HK-2 (cell line): ENCODE data around the gene BST2.

Source experiments
- DNase-seq: peaks from one replicate; pipeline ENCODE4 v3.0.0-alpha.2; 2018; ENCODE audit not compliant: unreplicated experiment

BST2 gene, protein sequence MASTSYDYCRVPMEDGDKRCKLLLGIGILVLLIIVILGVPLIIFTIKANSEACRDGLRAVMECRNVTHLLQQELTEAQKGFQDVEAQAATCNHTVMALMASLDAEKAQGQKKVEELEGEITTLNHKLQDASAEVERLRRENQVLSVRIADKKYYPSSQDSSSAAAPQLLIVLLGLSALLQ

DNA sequence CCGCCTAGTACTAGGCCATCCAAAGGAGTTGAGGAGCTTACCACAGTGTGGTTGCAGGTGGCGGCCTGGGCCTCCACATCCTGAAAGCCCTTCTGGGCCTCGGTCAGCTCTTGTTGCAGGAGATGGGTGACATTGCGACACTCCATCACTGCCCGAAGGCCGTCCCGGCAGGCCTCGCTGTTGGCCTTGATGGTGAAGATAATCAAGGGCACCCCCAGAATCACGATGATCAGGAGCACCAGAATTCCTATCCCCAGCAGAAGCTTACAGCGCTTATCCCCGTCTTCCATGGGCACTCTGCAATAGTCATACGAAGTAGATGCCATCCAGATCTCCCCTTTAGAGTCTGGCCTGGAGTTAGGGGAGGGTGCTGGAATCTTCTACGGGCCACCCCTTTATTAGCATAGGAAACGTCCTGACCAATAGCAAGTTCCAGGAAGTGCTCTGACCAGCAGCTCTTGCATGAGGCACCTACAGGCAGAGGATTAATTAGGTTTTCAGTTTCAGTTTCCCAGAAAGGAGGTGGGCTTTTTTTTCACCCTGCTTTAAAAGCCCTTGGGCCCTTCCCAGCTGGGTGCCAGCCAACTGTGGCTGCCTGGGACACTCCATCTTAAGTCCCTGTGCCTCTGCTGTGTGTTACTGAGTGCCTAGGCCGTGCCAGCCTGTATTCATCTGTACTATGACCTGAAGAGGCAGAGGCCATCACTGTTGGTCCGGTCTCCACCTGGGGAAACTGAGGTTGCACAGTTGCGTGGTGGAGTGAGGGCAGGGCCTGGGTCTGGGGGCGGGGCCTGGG lies at the start of gene BST2:
BST2 (minus strand) TSS at position 381 of the 796 bp plus-strand sequence; CDS start at position 326, 55 bp downstream.
- peak; percentile 66 for DNase-seq

DNA sequence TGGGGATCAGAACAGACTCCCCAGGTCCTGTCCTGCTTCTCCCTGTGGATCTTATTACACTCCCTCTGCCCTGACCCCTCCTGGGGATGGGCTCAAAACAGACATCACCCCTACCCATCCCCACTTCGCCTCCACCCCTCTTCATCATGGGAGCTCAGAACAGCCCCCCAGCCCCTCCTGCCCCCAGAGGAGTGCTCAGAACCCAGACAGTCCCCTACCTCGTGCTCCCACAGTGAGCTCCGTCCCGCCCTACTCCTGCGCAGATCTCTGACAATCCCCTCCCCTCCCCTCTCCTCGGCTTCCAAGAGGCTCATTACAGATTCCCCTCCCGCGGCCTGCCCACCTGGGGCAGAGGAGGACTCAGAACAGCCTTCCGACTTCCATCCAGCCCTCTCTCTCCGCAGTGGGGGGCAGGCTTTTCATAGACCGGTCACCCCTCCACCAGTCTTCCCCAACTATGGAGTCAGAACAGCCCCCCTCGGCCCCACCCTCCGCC lies 49.2 kb upstream of the BST2 start:
- DNase-seq: no peak

DNA sequence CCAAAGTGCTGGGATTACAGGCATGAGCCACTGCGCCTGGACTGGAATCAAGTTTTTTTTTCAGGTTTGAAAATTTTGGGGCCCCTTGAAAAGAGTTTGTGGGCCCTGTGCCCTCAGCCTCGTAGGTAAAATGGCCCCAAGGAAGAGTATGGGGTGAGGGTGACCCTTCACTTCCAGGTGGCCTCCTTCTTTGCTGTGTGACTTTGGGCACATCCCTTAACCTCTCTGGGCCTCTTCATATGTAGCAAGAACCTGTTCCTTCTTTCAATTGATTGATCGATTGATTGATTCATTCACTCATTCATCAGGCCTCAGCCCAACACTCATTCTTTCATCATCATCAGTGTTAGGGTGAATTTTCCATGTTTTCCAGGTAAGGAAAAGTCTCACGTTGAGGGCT lies 46.4 kb upstream of the BST2 start:
- no peak for DNase-seq

DNA sequence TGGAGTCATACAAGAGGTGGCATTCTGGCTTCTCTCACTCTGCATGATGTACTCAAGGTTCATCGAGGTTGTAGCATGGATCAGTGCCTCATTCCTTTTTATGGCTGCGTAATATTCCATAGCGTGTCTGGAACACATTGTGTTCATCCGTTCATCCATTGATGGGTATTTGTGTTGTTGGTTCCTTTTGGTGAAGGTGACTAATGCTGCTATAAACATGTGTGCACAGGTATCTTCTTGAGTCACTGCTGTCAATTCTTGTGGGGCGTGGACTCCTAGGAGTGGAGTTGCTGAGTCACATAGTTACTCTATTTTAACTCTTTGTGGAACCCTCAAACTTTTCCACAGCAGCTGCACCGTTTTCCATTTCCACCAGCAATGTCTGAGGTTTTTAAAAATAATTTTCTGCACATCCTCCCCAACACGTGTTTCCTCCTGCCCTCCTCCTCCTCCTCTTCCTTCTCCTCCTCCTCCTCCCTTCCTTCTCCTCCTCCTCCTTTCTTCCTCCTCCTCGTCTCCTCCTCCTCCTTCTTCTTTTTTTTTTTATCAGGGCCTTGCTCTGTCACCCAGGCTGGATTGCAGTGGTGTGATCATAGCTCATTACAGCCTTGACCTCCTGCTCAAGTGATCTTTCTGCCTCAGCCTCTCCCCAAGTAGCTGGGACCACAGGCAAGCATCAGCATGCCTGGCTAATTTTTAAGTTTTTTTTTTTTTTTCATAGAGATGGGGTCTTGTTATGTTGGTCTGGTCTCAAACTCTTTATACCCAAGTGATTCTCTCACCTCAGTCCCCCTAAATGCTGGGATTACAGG lies 45.0 kb upstream of the BST2 start:
- peak; percentile 32 for DNase-seq

DNA sequence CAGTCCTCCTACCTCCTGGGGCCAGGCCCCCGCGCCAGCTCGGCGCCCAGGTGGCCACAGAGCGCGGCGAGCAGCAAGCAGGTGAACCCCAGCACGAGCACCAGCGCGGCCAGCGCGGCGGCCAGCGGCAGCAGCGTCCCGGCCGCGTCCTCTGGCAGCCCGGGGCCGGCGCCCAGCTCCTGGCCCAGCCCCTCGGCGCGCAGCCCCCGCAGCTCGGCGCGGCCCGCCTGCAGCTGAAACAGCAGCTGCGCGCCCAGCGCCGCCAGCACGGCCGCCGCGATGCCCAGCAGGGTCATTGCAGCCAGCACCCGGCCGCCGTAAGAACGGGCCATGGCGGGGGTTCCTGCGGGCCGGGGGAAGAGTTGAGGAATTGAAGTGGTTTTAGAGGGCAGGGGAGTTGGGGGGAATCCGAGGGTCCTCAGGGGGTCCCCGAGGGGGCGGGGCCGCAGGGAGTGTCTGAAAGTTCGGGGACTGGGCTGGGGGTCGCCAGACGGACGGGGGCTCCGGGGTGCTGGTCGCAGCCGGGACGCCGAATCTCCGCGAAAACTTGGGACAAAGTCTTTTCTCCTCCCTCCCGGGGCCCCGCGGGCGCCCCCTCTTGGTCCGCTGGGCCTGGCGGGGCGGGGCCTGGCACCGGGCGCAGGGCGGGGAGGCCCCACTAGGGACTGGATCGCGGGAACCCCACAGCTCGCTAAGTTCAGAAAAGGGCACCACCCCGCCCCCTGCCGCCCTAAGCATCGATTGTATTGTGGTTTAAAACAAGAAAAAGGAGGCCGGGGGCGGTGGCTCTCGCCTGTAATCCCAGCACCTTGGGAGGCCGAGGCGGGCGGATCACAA lies 42.9 kb upstream of the BST2 start, which contains the start of gene TMEM221:
TMEM221 (minus strand) TSS at position 538 of the 837 bp plus-strand sequence; CDS start at position 332, 206 bp downstream.
- DNase-seq: peak; percentile 51

DNA sequence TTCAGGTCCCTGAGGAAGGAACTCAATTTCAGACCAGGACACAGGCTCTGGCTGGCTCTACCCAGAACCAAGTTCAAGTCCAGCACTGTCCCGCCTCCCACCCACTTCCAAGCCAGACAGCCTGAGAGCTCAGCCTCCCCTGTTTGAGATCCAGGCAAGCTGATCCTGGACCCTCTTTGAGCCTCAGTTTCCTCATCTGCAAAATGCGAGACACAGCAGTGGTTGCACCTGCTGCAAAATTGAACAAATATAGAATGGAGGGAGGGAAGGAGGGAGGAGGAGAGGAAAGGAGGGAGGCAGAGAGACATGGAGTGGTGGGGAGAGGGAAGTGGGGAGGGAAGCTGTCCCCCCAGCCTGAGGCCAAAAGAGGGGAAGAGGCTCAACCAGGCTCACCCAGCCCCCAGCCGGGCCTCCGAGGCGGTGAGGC lies 42.3 kb upstream of the BST2 start:
- no peak for DNase-seq

DNA sequence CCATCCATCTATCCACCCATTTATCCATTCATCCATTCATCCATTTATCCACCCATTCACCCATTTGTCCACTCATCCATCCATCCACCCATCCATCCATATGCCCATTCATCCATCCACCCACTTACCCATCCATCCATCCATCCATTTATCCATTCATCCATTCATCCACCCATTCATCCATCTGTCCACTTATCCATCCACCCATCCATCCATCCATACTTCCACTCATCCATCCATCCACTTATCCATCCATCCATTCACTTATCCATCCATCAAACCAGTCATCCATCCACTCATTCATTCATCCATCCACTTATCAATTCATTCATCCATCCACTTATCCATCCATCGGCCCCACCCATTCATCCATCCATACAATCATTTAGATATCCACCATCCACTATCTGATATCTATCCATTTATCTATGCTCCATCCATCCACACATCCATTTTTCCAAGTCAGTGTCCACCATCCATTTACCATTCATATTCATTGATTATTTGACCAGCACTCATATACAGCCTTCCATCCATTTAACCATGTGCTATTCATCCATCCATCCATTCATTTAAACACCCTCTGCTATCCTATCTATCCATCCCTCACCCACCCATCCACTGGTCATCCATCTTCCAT lies 40.2 kb upstream of the BST2 start:
- DNase-seq: no peak

DNA sequence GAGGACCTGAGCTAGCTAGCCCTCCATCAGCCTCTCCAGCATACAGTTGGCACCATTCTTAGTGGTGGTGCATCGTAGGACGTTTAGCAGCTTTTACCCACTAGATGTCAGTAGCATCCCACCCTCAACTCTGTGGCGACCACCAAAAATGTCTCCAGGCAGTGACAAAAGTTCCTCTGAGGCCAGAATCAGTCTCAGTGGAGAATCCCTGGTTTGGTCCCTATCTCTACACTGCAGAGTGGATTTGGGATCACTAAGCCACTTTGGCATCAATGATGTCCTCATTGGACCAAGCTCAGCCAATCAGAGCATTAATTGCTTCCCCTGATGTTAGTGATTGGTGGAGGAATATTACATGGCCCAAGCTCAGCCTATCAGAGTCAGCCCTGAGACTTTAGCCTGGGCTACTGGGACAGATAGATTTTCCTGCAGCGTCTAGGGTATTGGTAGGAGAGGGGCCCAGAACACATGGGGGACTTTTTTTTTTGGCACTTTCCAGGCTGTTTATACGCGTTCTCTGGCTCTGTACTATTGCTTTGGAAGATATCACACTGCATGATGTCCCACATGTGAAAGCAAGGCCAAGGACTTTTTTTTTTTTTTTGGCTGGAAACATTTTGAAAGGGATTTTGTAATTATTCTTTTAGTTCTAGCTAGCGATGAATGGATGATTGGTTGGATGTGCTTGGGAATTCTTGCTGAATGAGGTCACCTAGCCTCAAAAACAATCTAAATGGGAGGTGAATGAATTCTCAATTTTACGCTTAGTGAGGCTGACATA lies 36.0 kb upstream of the BST2 start:
- no peak for DNase-seq

DNA sequence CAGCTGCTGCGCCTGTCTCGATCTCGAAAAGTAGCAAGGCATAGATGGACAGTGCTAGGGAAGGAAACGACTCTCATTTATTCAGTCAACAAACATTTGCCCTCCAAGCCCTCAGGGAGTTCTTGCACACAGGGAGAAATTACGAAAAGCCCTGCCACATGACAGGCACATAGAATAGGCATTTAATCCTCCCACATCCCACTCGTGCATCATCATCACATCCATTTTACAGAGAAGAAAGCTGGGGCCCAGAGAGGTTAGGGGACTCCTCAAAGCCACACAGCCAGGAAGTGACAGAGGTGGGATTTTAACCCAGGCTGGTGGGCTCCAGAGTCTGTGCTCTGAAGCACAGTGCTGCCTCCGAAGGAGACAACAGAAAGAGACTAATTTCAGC lies 31.4 kb upstream of the BST2 start:
- DNase-seq: no peak

DNA sequence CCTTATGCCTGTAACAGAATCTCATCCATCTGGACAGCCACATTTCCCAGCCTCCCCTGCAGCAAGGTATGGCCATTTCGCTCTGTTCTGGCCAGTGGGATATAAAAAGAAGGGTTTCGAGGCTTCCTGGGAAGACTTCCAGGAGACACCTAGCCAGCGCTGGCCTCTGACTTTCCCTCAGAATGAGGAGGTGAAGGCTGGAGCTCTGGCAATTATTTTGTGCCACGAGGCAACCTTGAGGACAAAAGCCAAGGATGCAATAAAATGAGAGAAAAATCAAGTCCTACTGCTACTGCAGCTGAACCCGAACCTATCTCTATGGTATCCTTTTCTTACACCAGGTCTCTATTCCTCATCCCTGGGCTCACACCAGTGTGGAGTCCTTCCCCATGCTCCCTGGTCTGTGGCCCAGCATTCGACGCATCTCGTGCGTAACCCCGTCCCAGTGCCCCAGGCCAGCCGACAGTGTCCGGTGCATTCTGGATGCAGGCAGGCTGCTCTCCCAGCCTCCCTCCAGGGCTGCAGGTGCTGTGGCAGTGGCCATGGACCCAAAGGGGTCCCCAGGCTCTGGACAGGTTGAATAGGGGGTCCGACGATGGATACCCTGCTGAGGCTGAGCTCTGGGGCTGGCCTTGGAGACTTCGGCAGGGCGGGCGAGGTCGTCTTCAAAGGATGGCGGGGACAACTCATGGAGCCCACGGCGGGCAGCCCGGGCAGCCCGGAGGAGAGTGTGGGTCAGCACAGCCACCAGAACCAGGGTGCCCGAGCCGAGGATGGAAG lies 30.9 kb upstream of the BST2 start:
- DNase-seq: no peak

DNA sequence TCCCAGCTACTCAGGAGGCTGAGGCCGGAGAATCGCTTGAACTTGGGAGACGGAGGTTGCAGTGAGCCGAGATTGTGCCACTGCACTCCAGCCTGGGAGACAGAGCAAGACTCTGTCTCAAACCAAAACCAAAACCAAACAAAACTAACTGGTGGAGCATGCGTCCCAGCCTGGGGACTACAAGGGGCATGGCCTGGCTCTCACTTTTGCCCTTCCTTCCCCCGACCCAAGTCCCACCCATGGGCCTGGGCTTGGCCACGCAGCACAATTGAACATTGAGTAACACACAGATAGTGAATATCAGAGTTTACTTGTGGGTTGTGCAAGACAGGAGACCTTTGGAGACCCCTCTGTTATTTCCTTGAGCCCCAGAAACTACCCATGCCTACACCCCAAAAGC lies 29.8 kb upstream of the BST2 start:
- DNase-seq: no peak

DNA sequence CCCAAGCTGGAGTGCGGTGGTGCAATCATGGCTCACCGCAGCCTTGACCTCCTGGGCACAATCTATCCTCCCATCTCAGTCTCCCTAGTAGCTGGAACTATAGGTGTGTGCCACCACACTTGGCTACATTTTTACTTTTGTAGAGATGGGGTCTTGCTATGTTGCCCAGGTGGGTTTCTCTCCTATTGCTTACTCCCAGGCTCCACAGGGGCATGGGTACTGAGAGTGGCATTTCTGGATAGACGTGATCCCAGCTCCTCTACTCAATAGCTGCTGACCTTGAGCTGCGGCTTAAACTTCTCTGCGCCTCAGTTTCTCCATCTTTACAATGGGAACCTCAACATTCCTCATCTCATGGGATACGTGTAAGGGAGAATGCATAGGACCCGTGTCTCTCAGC lies 26.0 kb upstream of the BST2 start:
- DNase-seq: no peak

DNA sequence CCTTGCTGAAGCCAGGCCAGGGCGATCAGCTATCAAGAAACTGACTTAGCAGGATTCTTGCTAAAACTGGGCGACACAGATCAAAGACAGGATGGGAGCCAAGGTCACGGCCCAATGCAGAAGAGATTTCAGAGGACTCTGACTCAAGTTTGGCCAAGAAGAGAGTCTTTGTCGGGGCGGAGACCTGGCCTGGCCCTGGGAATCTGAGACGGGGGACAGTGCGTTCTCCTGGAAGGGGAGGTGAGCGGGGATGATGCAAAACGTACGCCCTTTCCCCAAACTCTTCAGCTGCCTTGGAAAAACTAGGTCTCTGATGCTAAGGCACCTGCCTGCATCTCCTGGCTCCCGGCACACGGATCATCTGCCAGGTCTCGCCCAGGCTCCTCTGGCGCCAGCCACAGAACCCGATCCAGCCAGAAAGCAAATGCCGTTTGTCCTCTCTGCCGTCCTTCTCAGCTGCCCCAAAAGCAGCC lies 24.2 kb upstream of the BST2 start:
- no peak for DNase-seq

DNA sequence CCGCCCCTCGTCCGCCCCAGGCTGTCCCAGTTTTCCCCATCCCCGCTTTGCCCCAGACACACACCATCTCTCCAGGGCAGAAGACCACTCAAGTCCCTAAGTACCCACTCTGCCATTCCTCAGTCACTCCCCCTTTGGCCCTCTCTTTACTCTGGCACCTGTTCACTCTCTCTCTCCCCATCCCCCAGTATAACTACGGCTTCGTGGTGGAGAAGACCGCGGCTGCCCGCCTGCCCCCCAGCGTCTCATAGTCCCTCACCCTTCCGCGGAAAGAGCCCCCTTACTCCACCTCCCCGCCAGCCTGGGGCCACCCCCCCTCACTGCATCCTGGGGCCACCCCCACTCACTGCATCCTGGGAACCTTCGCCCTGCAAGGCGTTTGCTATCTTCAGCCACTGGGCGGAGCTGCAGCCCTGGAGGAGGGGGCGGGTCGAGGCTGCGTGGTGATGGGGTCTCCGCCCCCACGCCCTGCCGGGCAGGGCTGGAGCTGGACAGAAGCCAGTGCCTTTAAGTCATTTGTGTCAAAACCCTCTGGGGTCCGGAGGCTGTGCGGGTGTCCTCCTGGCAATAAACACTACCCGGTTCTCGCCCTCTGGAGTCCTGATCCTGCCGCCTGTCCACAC lies 19.4 kb upstream of the BST2 start:
- no peak for DNase-seq

DNA sequence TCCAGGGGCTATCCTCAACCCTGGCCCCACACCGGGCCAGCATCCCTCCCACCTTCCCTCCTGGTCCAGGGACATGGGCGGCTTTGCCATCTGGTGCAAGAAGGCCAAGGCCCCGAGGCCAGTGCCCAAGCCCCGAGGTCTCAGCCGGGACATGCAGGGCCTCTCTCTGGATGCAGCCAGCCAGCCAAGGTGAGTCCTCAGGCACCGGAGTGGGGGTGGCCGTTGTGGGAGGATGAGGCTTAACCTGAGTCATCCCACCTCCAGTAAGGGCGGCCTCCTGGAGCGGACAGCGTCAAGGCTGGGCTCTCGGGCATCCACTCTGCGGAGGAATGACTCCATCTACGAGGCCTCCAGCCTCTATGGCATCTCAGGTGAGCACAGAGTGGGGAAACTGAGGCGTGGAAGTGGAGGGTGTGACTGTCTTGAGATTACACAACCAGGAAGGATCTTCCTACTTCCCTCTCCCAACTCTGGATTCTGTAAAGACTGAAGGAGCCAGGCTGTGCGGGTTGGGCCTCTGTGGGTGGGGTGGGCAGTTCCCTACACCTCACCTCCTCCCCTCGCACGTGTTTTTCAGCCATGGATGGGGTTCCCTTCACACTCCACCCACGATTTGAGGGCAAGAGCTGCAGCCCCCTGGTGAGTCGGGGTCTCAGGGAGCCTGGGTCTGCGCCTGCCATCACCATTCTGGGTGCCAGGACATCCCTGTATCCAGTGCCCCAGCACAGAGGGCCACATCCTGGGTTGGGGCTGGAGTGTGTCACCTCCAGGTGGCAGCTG lies 18.2 kb upstream of the BST2 start:
- no peak for DNase-seq

DNA sequence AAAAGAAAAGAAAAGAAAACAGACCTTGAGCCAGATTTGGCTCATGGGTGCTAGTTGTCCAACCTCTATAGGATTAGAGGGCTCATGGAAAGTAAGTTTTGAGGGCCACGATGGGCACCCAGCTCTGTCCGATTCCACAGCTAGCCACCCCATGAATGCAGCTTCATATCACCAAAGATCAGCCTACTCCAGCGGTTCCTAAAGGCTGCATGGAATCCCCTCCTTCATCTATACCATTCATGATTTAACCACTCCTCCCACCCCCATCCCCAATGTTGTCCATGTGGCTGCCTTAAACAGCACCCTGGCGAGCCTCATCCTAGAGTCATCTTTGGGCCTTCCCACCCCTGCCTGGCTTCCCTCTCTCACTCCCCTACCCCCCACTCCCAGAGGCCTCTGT lies 16.5 kb upstream of the BST2 start:
- no peak for DNase-seq

DNA sequence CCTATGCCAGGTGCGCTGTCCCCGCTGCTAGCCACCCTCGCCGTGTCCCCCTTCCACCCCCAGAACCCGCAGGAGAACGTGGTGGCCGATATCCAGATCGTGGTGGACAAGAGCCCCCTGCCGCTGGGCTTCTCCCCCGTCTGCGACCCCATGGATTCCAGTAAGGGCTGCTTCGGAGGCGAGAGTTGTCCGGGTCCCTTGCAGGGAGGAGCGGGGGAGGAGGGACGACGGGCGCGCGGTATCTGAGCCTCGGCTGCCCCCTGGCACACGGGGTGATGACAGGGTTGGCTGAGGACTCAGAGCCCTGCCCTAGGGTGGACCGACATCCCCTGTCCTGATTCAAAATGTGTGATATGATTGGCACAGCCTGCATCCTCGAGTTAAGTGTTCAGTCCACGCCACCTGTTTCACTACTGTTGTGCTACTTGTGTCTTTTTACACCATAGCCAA lies 15.1 kb upstream of the BST2 start:
- peak; percentile 56 for DNase-seq
